HG03457 (cell line): ENCODE results near the gene OSBPL10.
"Not testable (repeated sequence)": the region's sequence is repeated elsewhere in the genome, so short reads cannot be mapped to it uniquely, and the experiment has no call there.

Experiments used
- ATAC-seq: cut with Tn5 transposase; IDR thresholded peaks from one replicate; pipeline ENCODE4 v1.9.1; 2021; ENCODE audit warnings: moderate number of reproducible peaks; ENCODE audit not compliant: unreplicated experiment

OSBPL10 gene

DNA sequence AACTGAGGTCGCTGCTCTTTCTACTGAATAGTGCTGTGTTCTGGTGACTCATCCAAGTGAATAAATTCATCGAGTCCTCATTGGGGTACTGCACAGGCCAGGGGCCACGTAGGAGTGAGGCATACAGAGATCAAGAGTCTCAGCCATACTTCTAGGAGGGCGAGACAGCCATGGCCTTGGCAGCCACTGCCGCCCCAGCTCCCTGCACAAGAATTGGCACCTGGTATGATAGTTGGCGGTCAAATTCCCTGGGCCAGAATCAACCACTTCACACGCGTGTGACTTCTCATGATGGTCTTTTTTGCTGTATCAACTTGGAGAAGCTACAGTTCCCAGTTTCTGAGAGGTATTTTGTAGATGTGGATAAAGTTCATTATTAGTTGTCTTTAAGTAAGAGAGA, 161.6 kb downstream of the OSBPL10 start:
- ATAC-seq = no peak

DNA sequence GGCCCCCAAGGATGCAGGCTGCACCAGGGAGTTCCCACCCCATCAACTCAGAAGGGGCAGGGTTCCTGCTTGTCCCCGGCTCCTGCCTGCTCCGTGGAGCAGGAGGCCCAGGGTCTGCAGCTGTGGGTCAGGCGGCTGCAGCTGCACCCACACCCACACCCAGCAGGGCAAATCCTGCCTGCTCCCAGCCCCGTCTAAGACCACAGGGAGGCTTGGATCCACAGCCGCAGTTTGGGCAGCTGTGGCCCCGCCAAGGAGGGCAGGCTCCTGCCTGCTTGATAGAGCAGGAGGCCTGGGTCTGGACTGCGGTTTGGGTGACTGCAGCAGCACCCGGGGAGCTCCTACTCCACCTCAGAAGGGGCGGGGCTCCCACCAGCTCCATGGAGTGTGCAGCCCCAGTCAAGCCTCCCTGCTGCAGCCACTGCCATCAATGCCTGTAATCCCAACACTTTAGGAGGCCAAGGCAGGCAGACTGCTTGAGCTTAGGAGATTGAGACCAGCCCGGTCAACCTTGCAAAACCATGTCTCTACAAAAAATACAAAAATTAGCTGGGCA, 163.6 kb downstream of the OSBPL10 start:
- no peak for ATAC-seq

DNA sequence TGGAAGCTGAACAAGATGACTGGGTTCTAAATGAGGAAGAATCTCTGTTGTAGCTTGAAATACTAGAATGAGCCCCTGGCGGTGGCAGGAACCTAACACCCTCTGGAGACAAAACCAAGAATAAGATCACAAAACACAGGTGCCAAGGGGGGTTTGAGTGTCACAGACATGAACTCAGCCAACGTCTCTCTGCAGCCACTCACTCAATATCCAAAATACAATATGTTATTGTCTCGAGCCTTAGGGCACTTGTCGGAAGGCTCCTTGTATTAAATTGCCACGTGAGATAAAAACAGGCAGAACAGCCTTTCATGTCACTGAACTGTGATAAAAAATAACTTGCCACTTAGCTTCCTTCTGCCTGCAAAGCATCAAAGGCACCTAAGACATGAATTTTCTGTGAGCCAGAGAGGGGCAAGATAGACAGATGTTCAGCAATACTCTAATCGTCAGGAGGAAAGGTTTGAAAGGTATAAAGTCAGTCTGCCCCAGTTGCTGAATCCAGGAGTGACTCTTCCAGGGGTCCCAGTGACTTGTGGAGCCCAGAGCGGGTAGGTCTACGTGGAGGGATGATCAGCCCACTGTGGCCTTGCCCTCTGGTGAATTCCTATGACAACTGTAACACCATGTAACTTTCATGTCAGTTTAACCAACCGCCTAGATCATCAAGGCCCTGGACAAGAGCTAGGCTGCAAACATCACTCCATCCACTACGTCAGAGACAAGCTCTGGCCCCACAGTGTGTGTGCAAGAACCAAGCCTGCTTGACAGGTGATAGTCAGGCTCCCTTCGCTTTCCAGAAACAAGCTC, 165.2 kb downstream of the OSBPL10 start:
- no peak for ATAC-seq

DNA sequence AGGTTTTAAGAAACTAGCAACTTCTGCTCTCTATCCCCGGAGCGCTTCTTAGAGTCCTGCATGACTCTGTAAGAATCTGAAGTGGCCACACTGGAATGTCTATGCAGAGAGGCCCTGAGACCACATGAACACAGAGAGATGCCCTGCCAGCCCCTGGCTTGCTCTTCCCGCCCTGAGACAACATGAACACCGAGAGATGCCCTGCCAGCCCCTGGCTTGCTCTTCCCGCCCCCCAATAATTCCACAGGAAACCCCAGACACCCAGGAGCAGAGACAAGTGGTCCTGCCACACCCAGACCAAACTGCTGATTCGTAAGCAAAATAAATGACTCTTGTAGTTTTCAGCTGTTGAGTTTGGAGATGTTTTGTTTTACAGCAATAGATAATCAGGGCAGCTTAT, 166.1 kb downstream of the OSBPL10 start:
- no peak for ATAC-seq

DNA sequence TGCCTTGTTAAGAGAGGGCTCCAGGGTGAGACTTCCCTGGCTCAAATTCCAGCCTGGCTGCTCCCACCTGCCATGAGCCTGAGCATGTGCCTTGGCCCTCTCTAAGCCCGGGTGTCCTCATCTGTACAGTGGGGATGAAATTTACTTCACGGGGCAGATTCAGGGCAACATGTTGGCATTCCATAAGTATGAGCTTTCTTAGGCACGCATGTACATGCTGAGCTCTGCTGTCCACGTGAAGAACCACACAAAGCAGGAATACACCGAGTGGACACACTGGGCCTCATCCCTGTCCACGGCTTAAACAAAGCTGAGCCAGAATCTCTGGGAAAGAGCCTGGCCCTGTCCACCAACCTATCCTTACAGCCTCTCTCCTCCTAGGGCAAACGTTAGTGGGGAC, 167.4 kb downstream of the OSBPL10 start:
- no peak for ATAC-seq

DNA sequence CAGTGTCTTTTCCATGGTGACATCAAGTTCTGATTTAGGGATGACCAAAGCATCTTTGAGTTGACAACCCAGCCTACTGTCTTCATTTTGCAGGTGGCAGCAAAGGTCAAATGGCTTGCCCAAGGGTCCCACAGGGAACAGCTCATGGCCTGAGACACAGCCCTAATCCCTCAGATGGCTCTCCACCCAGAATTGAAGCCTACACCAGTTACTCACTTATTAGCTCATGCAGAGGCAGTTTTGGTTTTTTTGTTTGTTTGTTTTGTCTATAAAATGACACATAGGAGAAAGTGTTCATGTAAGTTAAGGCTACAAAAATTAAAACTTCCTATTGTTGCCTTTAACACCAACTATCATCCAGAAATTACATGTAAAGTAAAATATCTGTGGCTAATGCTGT, 167.9 kb downstream of the OSBPL10 start:
- no peak for ATAC-seq

DNA sequence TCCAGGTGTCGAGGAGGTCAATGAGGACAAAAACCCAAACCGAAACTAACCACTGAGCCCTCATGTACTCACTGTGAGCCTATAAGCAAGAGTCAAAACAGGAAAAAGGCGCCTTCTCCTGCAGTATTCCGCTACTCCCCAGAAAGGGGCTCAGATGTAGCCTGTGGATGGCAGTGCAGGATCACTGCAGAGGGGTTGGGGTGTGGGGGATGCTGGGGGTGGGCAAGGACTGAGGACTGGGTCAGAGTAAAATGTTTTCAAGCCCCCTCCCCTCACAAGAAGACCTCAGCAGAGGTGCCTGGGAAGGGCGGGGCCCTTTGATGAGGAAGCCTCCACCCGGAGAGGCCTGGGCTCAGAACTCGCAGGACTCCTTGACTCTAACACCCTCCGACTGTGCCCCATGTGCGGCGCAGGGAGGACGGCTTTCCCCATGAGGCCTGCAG, 170.1 kb downstream of the OSBPL10 start:
- ATAC-seq = no peak

DNA sequence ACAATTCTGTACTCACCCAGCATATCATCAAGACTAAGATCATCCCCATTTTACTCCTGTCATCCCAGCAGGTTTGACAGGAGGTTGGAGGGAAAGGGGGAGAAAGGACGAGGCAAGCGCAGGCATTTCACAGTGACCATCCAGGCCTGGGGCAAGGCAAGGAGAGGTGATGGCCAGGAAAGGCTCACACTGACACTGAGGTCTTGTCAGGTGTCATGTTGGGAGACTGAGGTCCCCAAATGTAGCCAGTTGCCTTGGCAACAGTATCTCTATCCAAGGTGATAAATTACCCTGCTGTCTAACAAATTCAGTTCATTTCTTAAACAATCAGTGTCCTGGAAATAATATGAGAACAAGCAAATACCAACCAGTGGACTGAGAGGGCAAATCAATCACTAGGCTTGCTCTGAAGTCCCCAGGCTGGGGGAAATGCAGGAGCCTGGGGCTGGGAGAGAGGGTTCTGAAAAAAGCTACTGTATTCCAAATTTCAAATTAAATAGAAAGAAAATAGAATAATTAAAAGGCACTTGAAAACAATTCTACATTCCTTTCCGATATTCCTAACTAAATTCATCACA, 172.8 kb downstream of the OSBPL10 start:
- ATAC-seq = no peak

DNA sequence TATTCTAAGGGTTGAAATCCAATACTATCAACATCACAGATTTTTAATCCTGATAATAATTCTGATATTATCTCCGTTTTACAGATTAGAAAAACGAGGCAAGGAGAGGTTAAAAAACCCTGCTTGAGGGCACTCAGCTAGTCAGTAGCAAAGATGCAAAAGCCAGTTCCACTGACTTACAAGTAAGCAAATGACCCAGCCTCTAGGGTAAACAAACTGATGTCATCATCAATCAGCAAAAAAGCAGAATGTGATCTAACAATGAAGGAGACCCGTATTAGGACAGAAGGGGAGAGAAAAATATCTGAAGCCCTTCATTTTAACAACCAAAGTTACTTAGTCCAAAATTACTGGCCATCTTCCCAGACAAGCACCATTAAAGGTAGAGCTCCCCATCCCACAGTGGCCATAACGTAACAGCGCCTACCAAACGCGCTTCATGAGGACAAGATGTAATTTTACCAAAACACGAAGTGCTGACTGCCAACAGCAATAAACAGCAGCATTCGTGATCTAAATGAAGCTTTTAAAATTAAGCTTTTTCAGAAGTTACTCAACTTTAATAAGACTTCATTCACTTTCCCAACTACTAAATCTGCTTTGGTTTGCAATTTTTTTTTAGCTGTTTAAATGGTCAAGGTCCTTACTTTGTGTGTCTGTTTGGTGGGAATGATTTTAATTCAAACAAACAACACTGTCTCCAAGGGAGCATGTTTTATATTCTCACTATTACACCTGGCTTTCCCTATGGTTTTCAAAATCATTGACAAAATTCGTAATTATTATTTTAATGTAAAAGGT, 176.6 kb downstream of the OSBPL10 start:
- ATAC-seq = no peak

DNA sequence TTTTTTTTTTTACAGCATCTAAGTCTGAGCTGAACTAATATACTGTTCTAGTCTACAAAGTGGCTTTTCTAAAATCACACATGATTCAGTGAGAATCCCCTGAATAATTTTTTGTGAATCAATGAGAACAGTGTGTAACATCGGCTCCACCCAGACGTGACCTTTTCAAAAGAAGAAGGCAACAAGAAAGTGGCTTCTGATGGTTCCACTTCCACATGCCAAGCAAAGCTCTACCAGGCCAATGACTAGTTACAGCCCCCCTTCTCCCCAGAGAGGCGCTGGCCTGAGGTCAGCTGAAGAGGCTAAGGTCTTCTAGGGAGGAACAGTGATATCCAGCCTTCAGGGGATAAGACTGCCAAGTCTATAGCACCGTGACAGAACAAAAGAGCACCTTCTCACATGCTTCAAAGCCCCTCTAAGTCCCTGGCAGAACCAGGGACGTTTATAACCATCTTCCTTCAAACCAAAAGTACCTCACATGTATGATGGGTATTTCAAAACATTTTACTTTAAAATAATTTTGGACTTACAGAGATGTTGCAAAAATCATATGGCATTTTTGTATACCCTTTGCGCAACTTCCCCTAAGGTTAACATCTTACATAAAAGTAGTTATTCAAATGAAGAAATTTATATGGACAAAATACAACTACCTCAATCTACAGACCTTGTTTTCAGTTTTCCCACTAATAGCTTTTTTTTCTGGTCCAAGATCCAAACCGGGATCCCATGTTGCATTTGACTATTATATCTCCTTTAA, 177.9 kb downstream of the OSBPL10 start:
- ATAC-seq = no peak

DNA sequence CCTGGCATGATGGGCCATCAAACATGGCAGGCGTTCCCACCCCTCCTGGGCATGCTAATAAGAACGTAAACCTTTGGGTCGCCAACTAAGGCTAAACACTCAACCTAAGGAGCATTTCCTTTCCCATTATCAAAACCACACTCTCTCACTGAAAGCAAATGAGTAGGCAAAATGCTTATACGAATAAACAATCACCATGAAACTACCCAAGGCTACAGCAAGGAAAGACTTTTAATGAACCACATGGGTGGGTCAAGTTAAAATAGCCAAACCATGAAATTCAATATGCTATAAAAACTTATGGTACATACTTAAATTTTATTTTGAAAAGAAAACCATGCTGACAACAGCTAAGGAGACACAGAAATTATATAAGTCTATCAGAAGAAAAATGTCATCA, 180.6 kb downstream of the OSBPL10 start:
- ATAC-seq = no peak

DNA sequence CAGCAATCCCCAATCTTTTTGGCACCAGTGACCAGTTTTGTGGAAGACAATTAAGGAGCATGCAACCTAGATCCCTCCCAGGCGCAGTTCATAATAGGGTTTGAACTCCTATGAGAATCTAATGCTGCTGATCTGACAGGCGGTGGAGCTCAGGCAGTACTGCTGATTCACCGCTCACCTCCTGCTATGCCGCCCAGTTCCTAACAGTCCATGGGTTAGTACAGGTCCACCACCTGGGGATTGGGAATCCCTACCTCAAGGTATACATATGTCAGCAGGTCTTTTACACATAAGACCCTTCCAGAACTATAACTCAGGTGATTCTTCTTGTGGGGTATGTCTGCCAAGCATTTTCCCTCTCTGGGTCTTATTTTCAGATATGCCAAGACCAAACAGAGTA, 182.2 kb downstream of the OSBPL10 start:
- no peak for ATAC-seq

DNA sequence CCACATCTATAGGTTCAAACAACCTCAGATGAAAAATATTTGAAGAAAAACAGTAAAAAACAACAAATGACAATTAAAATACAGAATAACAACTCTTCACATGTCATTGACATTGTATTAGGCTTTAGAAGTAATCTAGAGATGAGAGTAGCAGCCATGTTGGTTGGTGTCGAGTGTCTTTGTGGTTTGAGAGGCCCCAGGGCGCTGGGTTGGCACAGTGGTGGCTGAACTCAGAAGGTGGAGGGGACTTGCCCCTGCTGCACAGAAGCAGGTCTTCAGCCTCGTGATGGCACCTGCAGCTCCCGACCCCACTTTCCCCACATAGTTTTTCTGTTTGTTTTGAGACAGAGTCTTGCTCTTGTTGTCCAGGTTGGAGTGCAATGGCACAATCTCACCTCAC, 187.2 kb downstream of the OSBPL10 start:
- no peak for ATAC-seq

DNA sequence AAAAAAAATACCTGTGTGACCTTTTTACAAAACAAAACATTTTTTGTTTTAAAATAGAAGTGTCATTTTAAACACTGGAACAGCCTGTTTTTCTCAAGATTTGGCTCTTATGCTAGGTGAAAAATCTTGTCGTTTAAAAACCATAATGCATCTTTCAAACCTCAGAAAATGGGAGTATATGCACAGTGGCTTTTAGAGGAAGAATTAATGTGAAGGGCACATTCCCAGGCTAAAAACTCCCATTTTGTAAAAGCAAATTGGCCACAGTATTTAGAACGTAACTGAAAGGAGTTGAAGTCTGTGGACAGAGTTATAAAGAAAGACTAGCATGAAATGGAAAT, 190.0 kb downstream of the OSBPL10 start:
- ATAC-seq = no peak

DNA sequence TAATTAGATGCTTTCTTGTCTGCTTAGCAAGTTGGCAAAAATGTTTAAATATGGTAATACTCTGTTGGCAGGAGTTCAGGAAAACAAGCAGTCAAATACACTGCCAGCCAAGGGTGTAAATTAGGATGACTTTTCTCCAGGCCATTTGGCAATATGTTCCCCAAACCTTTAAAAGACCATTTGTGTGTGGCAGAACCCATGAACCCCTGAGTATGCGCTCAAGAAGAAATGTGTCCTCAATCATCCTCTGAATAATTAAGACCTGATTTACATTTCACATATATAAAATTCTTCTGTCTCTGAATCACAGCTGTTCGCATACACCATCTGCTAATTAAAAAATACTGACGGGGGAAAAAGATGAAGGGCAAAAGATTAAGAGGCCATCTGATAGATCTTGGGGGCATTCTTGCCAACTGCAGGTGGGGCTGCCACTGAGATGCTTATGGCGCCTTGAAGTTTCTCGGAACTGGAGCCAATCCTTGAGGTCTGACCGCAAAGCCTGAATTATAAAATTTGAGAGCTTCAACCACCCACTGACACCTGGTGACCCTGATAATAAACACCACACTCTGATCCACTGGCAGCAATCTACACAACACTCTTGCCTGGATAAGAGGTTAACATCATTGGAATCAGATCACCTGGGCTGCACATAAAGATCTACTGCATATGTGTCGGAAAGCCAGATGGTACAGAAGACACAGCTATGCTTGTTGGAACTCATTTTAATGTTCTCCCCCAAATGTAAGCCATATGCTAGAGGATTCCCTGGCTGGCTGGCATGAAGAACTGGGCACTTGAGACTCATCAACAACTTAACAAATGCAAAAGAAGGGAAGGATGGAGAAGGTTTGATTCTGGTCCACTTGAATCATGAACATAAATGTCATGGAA, 190.6 kb downstream of the OSBPL10 start:
- no peak for ATAC-seq

DNA sequence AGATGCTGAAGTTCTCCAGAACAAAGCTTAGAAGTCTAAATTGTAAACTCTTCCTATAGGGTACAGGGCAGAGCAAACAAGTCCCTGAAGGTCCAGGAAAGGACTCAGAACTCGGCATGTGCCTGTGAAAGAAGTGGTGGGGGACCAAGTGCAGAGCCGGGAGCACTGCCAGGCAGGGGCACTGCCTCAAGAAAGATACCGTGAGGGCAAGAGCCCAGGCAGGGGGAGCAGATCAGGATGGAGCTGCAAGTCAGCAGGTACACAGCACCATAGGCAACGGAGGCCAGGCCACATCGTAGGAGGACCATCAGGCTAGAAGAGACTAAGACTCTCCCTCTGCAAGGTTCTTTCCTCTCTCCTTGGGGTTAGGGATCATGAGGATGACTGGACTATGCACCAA, 191.6 kb downstream of the OSBPL10 start:
- ATAC-seq = no peak

DNA sequence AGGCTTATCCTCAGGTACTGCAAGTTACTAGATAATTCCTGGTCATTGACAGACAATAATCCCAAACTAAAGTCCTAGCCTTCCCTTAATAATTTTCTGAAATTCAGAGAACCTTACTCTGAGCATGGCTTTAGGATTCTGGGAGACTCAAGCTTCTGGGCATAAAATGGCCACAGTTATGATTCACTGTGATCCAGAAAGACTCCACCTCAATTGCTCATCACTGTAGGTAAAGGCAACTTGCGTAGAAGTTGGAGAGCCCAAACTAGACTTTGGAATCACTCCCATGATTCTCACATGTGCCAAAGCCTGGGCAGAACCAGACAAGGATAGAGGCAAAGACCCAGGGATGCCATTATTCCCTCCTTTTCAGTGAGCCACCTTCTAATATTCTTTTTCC, 195.3 kb downstream of the OSBPL10 start:
- ATAC-seq = no peak

DNA sequence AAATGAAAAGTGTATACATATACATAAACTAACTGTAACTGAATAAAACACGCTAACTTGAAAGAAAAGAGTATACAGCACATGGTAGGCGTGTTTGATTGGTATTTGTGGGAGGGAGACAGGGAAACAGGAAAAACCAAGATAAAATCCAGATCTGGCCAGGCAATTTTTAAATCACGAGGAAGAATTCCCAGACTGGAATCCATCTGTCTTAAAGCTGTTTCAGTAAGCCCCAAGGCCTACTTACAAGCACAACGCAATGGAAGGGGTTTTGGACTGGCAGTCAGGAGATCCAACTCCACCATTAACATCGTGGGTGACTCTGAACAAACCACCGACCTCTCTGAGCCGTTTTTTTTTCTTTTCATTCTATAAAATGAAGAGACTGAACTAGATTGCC, 195.8 kb downstream of the OSBPL10 start:
- ATAC-seq = no peak

DNA sequence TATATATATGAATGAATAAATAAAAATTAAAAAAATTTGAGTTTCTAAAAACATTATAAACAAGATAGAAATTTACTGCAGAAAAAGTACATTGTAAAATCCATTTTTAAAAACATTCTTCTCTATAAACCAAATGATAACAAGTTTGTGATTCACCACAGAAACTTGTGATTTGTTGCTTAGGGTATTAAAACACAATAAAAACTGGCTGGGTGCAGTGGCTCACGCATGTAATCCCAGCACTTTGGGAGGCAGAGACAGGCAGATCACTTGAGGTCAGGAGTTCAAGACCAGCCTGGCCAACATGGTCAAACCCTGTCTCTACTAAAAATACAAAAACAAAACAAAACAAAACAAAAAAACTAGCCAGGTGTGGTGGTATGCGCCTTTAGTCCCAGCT, 197.2 kb downstream of the OSBPL10 start:
- not testable (repeated sequence) for ATAC-seq

DNA sequence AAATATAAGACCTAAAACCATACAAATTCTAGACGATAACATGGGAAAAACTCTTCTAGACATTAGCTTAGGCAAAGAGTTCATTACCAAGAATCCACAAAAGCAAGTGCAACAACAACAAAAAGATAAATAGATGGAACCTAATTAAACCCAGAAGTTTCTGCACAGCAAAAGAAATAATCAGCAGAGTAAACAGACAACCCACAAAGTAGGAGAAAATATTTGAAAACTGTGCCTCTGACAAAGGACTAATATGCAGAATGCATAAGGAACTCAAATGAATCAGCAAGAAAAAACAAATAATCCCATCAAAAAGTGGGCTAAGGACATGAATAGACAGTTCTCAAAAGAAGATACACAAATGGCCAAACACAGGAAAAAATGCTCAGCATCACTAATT, 198.8 kb downstream of the OSBPL10 start:
- ATAC-seq = not testable (repeated sequence)
